Type B pancreatic cell (in vitro differentiated cells): ENCODE results near the gene SFTPB. TPM values are rescaled to one million over a fixed set of nuclear protein-coding genes. Genes with fewer than 3 reads are reported as not detected.

Source experiments
- DNase-seq: peaks from one replicate; pipeline ENCODE4 v3.0.0; 2021; ENCODE audit warnings: mixed read lengths; ENCODE audit not compliant: unreplicated experiment; ENCODE audit errors: extremely low spot score
- H3K27ac Mint-ChIP-seq: 2 replicates; pipeline ENCODE4 v1.8.0; 2021; ENCODE audit warnings: mild to moderate bottlenecking, mixed read lengths
- H3K27me3 Mint-ChIP-seq: 2 replicates; pipeline ENCODE4 v1.8.0; 2021; ENCODE audit warnings: mixed read lengths
- H3K36me3 Mint-ChIP-seq: 2 replicates; pipeline ENCODE4 v1.8.0; 2021; ENCODE audit warnings: mixed read lengths
- H3K4me1 Mint-ChIP-seq: one replicate; pipeline ENCODE4 v1.8.0; 2021; ENCODE audit warnings: mixed read lengths; ENCODE audit not compliant: unreplicated experiment
- H3K4me3 Mint-ChIP-seq: 2 replicates; pipeline ENCODE4 v1.8.0; 2021; ENCODE audit warnings: mild to moderate bottlenecking, mixed read lengths
- H3K9me3 Mint-ChIP-seq: 2 replicates; pipeline ENCODE4 v1.8.0; 2021; ENCODE audit warnings: mixed read lengths
- total RNA-seq: library from RNA; stranded (reverse); gene quantifications from 2 replicates; pipeline ENCODE4 v1.2.1, GENCODE V29; 2021; ENCODE audit warnings: low replicate concordance
- TF ChIP-seq, protein P1 (sequence below): fragments of 200-600 bp; sonication (generic); conservative IDR thresholded peaks from 2 replicates; pipeline ENCODE4 v1.5.0; 2021; ENCODE audit warnings: antibody characterized with exemption, mild to moderate bottlenecking

The SFTPB gene
- total RNA-seq, 1 donor from 2014 or later: 2.7 TPM

DNA sequence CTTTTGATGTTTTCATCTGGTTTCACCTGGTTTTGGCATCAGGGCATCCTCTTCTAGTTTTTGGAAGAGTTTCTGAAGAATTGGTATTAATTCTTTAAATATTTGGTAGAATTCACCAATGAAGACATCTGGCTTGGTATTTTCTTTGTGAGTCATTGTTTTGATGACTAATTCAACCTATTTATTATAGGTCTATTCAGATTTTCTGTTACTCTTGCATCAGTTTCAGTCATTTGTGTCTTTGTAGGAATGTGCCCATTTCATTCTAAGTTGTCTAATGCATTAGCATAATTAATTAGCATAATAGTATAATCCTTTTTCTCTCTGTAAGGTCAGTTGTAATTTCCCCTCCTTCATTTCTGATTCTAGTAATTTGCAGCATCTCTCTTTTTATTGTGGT, 34.2 kb upstream of the SFTPB start:
- H3K36me3 Mint-ChIP-seq: no peaks in the 10 kb centered on the region
- TF ChIP-seq, protein P1, sequence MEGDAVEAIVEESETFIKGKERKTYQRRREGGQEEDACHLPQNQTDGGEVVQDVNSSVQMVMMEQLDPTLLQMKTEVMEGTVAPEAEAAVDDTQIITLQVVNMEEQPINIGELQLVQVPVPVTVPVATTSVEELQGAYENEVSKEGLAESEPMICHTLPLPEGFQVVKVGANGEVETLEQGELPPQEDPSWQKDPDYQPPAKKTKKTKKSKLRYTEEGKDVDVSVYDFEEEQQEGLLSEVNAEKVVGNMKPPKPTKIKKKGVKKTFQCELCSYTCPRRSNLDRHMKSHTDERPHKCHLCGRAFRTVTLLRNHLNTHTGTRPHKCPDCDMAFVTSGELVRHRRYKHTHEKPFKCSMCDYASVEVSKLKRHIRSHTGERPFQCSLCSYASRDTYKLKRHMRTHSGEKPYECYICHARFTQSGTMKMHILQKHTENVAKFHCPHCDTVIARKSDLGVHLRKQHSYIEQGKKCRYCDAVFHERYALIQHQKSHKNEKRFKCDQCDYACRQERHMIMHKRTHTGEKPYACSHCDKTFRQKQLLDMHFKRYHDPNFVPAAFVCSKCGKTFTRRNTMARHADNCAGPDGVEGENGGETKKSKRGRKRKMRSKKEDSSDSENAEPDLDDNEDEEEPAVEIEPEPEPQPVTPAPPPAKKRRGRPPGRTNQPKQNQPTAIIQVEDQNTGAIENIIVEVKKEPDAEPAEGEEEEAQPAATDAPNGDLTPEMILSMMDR: no peak
- no peak overlapping the region for H3K4me3 Mint-ChIP-seq
- DNase-seq: no peak
- H3K9me3 Mint-ChIP-seq: no peaks in the 10 kb centered on the region
- H3K27me3 Mint-ChIP-seq: peaks cover 5% of the 10 kb centered on the region
- H3K27ac Mint-ChIP-seq: no peak overlapping the region
- no peaks in the 10 kb centered on the region for H3K4me1 Mint-ChIP-seq

DNA sequence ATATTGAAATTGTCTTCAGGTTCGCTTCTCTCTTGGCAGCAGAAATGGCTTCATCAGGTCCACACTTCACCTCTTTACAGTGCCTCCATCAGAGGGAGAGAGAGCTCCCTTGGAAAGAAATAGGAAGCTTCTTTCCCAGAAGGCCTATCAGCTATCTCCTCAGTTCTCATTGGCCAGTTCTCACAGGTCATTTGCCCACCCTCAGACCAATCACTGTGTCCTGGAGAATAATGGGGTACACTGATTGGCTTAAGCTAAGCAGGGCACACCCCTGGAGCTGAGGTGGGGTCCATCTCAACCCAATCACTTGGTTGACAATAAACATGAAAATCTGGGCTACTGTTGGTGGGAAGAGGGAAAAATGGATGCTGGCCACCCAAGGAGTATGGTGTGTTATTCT, 31.3 kb upstream of the SFTPB start:
- no peak for DNase-seq
- Mint-ChIP-seq H3K27ac (no peak overlapping the region), H3K4me1 (no peaks in the 10 kb centered on the region), H3K4me3 (no peak overlapping the region), H3K36me3 (no peaks in the 10 kb centered on the region), H3K9me3 (no peaks in the 10 kb centered on the region), H3K27me3 (peaks cover 6% of the 10 kb centered on the region)
- TF ChIP-seq, protein P1: no peak

DNA sequence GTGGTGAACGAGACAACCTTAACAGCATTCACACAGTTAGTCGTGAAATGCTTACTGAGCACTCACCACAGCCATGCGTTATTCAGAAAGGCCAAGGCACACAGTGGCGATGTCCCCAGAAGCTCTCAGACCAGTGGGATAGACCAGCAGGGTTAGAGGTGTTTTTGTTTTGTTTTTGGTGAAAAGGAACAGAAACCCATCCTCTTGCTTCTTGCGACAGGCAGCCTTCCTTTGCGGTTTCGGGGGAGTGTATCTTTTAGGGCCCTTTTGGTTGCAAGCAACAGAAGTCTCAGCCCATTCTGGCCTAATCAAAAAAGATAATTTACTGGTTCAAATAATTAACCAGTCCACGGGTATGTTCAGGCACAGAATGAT, 30.9 kb upstream of the SFTPB start:
- Mint-ChIP-seq H3K27ac (no peak overlapping the region), H3K27me3 (peaks cover 6% of the 10 kb centered on the region), H3K36me3 (no peaks in the 10 kb centered on the region), H3K9me3 (no peaks in the 10 kb centered on the region), H3K4me3 (no peak overlapping the region), H3K4me1 (no peaks in the 10 kb centered on the region)
- DNase-seq: no peak
- TF ChIP-seq, protein P1: no peak

DNA sequence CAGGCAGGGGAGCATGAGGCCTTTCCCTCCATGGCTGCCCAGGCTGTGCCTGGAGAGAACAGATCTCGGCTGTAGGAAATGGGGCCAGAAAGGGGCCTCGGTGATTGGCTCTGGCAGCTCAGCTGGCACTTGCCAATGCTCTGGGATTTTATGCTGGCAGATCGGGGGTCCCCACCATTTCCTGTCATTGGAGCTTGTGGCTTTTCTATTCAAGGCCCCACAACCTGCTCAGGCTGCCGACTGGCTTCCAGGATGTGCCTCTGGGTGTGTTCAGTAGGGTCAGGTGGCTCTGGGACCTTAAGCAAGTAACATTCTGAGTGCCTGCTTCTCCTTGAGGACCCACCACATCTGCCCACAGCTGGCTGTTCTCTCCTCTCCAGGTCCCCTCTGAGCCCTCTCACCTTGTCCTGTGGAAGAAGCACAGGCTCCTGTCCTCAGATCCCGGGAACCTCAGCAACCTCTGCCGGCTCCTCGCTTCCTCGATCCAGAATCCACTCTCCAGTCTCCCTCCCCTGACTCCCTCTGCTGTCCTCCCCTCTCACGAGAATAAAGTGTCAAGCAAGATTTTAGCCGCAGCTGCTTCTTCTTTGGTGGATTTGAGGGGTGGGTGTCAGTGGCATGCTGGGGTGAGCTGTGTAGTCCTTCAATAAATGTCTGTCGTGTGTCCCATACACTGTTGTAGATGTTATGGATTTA, 30.3 kb upstream of the SFTPB start:
- no peaks in the 10 kb centered on the region for H3K4me1 Mint-ChIP-seq
- peak; percentile 52 for DNase-seq
- H3K9me3 Mint-ChIP-seq: no peaks in the 10 kb centered on the region
- H3K27me3 Mint-ChIP-seq: peaks cover 6% of the 10 kb centered on the region
- no peaks in the 10 kb centered on the region for H3K36me3 Mint-ChIP-seq
- H3K27ac Mint-ChIP-seq: no peak overlapping the region
- no peak overlapping the region for H3K4me3 Mint-ChIP-seq
- TF ChIP-seq, protein P1: no peak

DNA sequence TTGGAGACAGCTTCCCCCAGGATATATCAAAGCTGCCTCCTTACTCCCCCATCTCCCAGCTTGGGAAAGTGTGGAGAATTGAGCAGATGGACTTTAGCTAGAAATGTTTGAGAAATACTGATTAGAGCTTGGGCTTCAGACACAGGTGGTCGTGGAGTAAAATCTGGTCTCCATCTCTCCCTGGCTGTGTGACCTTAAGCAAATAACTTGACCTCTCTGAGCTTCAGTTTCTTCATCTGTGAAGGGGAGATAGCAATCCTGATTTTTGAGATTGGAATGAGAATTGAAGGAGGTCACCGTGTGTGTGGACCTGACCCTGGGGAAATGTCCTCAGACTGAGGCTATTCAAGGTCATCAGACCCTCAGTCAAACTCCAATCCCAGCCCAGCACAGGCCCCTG, 29.7 kb upstream of the SFTPB start:
- peaks cover 6% of the 10 kb centered on the region for H3K27me3 Mint-ChIP-seq
- no peaks in the 10 kb centered on the region for H3K36me3 Mint-ChIP-seq
- no peaks in the 10 kb centered on the region for H3K9me3 Mint-ChIP-seq
- H3K4me3 Mint-ChIP-seq: no peak overlapping the region
- DNase-seq: no peak
- H3K4me1 Mint-ChIP-seq: no peaks in the 10 kb centered on the region
- no peak overlapping the region for H3K27ac Mint-ChIP-seq
- TF ChIP-seq, protein P1: no peak
